GM12801 (cell line): ENCODE results near the gene MOB3B.

Experiments
- CTCF ChIP-seq: IDR thresholded peaks from one replicate; pipeline ENCODE4 v1.5.1; 2011; ENCODE audit warnings: control low read depth; ENCODE audit not compliant: insufficient read length; ENCODE audit errors: extremely low read depth

Gene MOB3B

GRCh38 chr9:27535701-27536118 is 6.1 kb upstream of the MOB3B start:
- TF ChIP-seq CTCF: no peak

GRCh38 chr9:27534658-27535209 is 5.1 kb upstream of the MOB3B start:
- TF ChIP-seq CTCF: no peak

GRCh38 chr9:27534131-27534530 is 4.5 kb upstream of the MOB3B start:
- no peak for TF ChIP-seq CTCF

- TF ChIP-seq CTCF: no peak
Measured at GRCh38 chr9:27533311-27533710, 3.7 kb upstream of the MOB3B start.

GRCh38 chr9:27532046-27532445 is 2.4 kb upstream of the MOB3B start:
- TF ChIP-seq CTCF: no peak

GRCh38 chr9:27530915-27531755 is 1.5 kb upstream of the MOB3B start:
- TF ChIP-seq CTCF: no peak

GRCh38 chr9:27528886-27529315 is 713 bp downstream of the MOB3B start:
- TF ChIP-seq CTCF: no peak
